GM18508 (cell line): ENCODE data around the gene GSE1.

Experiments
- ATAC-seq: cut with Tn5 transposase; IDR thresholded peaks from one replicate; pipeline ENCODE4 v1.9.1; 2021; ENCODE audit warnings: moderate number of reproducible peaks; ENCODE audit not compliant: insufficient read depth, unreplicated experiment

The GSE1 gene

DNA sequence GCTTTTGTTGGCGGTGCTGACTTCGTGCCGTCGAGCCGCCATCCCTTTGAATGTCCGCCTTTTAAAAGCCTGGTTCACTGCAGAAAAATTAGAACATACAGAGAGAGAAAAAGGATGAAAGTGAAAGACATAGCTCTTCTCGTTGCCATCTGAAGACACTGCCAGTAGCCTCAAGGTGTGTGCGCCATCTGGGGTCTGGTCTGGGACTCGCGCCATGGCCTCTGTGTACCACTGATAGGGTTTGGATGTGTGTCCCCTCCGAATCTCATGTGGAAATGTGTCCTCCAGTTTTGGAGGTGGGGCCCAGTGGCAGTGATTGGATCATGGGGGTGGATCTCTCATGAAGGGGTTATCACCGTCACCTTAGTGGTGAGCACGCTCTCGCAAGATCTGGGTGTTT is 15.5 kb downstream of the GSE1 start:
- ATAC-seq, result no peak

DNA sequence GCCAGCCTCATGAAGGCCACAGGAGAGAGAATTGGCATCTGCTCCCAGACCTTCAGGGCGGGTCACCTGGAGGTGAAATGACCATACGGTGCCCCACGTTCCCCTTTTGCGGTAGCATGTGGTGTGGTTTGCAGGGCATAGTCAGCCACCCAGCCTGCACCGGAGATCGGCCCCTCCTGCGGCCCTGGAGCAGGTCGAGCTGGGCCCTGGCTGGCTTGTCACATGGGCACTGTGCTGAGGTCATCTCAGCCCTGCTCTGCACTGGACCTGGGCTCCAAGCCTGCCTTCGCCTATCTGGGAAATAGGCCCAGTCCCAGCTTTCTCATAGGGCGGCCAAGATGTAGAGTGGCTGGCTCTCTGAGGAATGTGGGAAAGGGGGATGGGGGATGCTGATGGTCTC is 16.2 kb downstream of the GSE1 start:
- ATAC-seq, result no peak

- ATAC-seq, result no peak
These were observed 16.7 kb downstream of the GSE1 start for GRCh38 chr16:85629853-85630252.

- no peak for ATAC-seq
These were observed 18.1 kb downstream of the GSE1 start for GRCh38 chr16:85631230-85631629.

GRCh38 chr16:85631802-85632393 is 18.8 kb downstream of the GSE1 start:
- no peak for ATAC-seq

DNA sequence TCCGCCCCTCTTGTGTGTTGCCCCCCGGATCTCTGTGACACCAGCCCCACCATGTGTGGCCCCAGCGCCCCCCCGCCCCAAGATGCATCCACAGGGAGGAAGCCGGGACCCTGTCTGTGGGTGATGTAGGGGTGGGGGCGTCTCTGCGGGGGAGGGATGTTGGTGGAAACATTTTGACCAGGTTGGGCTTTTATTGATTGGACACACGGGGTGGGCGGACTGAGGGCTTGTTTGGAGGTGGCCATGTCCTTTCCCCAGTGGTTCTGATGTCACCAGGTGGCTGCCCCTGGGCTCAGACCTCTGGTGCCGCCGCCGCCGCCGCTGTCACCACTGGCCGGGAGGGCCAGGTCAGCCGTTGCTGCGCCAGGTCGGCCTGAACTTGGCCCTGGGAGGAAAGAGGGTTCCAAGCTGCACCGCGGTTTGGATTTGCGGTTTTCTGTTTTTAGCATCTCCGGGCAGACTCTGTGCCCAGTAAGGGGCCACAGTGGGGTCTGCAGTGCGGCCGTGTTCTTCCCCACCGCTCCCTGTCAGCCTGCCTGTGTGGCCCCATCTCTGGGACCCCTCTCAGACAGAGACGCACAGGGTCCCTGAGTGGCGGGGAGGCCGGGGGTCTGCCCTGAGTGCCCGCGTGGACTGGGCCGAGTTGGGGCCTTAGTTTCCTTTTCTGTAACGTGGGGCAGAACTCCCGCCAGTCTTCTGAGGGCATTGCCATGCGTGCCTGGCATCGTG is 19.8 kb downstream of the GSE1 start:
- no peak for ATAC-seq

- ATAC-seq, result no peak
These were observed 20.3 kb downstream of the GSE1 start for GRCh38 chr16:85633438-85633743.

DNA sequence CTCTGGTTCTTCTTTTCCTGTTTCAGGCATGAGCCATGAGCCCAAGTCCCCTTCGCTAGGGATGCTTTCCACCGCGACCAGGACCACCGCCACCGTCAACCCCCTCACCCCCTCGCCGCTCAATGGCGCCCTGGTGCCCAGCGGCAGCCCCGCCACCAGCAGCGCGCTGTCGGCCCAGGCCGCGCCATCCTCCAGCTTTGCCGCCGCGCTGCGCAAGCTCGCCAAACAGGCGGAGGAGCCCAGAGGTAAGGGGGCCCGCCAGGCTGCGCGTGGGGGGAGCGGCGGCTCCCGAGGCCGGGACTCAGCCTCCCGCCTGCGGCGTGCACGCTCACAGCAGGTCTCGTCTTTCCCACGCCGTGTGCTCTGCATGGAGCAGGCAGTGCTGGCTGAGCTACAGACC is 20.8 kb downstream of the GSE1 start:
- no peak for ATAC-seq

- ATAC-seq, result no peak
These were observed 21.8 kb downstream of the GSE1 start for GRCh38 chr16:85634747-85635544.

DNA sequence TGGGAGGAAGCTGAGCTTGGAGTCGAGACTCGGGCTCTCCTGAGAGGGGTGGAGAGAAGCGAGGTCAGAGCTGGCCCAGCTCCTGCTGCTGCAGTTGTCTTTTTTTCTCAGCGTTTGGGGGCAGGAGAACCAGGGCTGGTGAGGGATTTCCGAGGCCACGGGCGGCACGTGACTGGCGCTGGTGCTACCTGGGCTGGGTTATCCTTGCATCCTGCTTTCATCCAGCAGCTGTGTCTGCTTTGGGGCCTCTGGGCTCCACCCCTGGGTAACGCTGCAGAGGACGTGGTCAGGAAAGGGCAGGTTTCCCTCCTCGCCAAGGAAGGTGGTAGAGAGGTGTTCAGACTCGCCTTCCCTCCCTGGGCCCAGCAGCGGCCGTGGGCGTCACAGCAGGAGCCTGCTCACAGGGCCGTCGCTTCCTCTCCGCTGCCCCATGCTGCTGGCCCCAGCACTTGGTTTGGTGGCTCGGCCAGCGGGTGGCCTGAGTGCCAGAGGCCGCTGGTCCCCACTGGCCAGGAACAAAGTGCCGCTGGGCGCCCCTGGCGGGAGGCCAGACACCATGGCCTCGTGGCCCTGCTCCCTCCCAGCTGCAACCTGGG is 22.5 kb downstream of the GSE1 start:
- ATAC-seq, result no peak

DNA sequence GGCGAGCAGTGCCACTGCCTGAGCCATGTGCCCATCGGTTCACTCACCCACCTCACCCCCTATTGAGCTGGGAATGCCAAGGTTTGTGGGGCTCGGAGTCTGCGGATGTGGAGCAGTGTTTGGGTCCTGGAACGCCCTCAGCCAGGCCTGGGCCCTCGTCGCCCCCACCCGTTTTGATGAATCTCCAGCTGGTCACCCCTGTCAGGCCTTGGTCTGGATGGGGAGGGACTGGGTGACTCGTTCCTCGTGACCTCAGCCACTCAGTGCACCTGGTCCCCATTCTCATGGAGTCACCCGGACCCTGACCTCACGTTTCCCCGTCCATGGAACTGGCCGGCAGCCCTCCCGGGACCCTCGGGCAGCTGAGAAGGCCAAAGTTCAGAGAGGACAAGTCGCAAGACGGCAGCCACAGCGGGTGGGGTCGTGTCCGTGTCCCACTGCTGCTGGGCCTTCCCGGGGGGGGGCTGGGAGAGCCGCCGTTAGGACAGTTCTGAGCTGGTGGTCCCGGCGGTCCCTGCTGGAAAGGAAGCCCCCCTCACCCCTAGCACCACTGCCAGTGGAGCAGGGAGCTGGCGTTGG is 23.2 kb downstream of the GSE1 start:
- ATAC-seq, result no peak

GRCh38 chr16:85637061-85637807 is 24.1 kb downstream of the GSE1 start:
- no peak for ATAC-seq

DNA sequence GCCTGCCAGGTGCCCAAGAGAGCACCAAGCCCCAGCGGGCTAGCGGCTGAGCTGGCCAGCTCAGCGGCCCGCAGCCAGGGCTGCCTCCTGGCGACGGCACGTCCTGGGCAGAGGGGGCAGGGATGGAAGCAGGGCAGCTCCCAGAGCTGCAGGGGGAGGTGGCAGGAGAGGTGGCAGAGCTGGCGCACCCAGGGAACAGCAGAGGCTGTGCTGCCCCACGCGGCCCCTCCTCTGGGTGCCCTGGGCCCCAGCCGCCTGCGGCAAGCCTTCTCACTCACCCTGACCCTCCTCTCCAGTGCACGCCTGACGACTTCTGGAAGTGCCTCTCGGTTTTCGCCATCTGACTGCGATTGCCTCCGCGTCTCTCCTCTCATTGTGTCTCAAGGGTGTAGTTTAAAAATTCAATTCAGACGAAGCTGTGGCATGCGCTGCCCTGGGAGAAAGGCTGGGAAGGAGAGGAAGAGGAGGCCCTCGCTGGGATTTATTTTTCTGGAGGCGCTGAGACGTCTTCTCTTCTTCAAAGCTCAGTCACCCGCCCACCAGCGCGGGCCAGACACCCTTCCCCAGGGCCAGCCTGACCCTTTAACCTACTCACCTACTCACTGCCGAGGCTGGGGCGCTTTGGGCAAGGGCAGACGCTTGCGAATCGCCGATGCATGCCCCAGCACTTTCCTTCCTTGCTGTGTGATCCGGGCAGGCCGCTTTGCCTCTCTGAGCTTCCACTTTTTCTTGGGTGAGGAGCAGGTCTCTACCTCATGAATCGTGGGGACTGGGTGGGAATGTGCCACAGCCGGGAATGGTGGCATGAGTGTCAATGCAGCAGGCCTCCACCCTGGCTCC is 24.9 kb downstream of the GSE1 start:
- no peak for ATAC-seq

DNA sequence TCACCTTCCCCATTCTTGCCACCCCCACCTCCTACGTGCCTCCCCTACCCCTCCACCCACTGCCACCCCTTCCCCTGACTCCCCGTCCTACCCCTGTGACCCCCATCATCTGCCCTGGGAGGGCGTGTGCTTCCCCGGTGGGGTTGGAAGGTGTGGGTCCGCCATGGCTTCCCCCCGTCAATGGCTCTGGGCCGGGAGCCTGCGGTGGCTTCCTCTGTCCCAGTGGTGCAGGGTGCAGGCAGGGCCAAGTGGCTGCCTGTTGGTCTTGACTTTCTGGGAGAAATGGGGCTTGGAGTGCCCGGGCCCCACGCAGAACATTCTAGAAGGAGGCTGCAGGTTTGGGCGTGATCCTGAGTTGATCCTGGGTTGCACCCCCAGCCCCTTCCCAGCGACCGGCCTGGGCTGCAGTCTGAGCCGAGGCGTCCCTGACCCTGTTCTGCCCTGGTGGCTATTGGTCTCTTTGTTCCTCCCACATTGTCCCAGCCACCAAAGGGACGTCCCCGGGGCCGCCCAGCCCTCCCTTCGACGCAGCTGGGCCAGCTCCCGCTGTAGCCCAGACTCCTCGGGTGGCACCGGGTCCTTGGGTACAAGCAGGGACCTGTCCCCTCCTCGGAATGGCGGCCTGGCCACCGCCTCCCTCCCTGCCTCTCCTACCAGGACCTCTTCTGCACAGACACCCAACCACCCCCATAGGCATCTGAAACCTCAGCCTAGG is 25.7 kb downstream of the GSE1 start:
- no peak for ATAC-seq

- no peak for ATAC-seq
These were observed 26.6 kb downstream of the GSE1 start for GRCh38 chr16:85639529-85640253.

DNA sequence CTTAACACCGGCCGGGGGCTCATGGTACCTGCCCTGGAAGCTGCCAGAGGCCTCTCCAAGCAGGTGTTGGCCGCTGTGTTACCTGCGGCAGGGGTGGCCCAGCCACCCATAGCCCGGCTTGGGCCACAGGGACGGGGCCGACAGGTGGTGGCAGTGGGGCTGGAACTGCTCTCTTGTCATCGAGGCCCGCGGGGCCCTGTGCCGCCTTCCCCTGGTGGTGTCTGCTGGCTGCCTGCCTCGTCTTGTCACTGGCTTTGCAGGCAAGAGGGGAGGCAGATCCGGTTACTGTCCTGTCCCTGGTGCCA is 27.1 kb downstream of the GSE1 start:
- no peak for ATAC-seq

DNA sequence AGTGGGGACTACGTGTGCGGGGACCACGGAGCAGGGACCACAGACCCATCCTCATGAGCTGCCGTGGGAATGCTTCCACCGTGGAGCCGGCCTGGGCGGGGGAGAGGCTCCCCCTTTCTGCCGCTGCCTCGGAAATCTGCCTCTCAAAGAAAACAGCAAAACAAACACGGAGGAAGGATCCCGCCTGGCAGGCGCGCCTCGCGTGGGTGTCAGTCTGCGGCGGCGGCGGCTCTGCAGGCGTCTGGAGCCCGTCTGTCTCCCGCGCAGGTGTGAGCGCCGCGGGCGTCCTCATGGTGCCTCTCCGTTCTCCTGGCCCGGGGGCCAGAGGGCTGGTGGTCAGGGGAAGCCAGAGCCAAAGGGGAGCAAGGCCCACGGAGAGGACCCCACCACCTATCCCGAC is 27.5 kb downstream of the GSE1 start:
- no peak for ATAC-seq

GRCh38 chr16:85641305-85641704 is 28.2 kb downstream of the GSE1 start:
- ATAC-seq, result no peak
